HG03045 (cell line): ENCODE data around the gene ORAI2.
"Not testable (repeated sequence)": the region's sequence is repeated elsewhere in the genome, so short reads cannot be mapped to it uniquely, and the experiment has no call there.

ENCODE experiments used
- ATAC-seq: cut with Tn5 transposase; IDR thresholded peaks from one replicate; pipeline ENCODE4 v1.9.1; 2021; ENCODE audit warnings: mild to moderate bottlenecking, moderate library complexity; ENCODE audit not compliant: unreplicated experiment

Gene ORAI2

GRCh38 chr7:102433219-102434038, at the start of gene ORAI2:
ORAI2 (plus strand) TSS chr7:102433575; CDS start chr7:102438957, 5,382 bp downstream.
- ATAC-seq, result peak; percentile 71

- no peak for ATAC-seq
Measured at GRCh38 chr7:102387064-102387463, 46.3 kb upstream of the ORAI2 start.

DNA sequence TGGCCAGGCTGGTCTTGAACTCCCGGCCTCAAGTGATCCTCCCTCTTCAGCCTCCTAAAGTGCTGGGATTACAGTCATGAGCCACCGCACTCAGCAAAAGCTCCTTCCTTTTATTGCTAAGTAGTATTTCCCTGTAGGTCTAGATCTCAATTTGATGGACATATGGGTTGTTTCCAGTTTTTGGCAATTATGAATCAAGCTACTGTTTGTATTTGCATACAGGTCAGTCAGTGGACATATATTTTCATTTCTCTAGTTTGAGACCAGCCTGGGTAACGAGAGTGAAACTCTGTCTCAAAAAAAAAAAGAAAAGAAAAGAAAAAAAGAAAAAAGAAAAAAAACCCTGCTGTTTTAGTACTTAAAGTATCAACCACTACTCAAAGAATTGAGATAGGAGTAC, 43.6 kb upstream of the ORAI2 start:
- ATAC-seq, result no peak

DNA sequence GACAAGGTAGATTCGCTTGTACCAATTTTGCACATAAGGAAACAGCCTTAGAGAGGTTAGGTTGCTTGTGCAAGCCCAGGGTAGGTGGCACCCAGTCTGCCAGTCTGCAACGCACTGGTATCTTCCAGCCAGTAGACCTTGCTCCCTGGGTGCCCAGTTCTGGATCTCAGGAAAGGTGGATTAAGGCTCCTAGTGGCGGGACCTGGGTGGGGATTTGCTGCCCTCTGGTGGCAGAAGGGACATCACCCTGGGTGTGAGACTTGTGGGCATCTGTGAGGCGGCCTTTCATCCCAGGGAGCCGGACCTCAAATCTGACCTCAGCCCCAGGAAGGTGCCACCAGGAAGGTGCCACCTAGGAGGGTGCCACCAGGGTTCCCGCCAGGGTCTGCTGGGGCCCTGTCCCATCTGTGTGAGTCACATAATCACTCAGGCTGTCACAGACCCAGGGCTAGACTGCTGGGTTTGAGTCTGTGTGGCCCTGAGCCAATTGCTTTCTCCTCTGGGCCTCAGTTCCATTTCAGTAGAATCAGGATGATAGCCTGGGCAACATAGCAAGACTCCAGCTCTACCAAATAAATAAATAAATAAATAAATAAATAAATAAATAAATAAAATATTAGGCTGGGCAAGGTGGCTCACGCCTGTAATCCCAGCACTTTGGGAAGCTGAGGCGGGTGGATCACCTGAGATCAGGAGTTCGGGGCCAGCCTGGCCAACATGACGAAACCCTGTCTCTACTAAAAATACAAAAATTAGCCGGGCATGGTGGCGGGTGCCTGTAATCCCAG, 42.5 kb upstream of the ORAI2 start:
- ATAC-seq, result no peak

DNA sequence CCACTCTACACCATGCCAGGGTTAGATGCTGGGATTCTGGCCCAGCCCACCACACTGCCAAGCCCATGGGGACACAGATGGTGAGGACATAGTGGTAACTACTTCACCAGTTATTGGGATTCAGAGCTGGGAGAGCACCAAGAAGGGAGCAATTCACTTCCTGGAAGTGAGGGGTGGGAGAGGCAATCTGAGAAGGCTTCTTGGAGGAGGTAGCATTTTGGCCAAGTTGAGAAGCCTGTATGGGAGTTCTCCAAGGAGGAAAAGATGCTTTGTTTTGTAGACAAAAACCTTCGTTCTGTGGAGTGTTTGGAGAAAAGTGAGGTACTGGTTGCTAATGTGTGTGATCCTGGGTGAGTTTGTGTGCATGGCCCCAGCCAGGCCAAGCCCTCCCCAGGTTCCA, 41.0 kb upstream of the ORAI2 start:
- ATAC-seq, result no peak

DNA sequence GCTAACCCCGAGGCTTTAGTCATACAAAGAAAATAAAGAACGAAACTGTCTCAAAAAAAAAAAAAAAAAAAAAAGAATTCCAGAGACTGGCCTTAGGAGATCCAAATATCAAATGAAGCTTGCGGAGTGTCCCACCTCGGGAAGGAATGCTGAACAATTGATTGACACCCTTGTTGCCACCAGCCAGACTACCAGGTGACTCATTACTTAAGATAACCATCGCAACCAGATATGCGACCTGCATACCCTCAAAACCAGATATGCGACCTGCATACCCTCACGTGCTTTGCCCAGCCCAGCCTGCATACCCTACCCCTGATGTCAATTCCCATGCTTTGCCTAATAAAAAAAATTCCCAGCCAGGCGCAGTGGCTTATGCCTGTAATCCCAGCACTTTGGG, 39.9 kb upstream of the ORAI2 start:
- no peak for ATAC-seq

DNA sequence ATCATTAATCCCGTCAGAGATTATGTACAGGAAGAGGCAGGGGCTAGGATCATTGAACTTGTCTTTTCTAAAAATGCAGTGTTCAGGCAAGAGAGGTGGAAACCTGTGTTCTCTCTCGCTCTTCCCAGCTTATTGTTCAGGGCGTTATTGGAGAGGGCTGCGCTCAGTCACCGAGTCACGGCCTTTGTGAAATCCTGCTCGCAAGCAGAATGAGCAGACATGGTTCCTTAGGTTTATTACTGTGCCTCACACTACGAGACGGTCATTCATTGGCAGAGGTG, 37.8 kb upstream of the ORAI2 start:
- ATAC-seq, result peak; percentile 5

DNA sequence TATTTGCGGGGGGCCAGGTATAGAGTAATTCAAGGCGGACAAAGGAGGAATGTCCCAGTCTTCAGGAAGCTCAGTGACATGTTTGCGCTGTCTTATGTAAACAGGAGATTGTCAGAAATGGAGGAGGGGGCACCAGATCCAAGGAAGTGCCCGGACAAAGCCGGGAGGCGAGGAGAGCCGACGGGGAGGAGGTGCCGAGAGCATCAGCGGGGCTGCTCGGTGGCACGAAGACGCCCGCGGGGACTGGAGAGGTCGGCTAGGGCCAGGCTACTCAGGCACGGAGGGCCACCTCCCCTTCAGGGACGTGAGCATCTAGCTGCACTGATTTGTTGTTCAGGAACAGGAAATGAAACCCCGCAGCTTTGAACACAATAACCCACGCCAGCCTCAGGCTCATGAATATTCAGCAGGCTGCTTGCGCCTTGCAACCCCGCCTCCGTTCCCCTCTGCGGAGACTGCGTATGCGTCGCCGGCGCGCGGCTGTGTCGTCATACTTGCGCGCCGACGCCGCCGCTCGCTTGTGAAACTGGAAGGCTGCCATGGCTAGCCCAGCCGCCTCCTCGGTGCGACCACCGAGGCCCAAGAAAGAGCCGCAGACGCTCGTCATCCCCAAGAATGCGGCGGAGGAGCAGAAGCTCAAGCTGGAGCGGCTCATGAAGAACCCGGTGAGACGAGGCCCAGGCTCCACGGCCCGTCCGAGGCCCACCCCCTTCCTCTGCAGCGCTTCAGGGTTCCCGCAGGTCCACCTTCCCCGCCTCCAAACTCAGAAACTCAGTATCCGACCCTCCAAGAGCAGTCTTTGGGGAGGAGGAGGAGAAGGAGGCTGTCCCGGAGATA, 37.3 kb upstream of the ORAI2 start, which contains the start of gene PRKRIP1:
PRKRIP1 (plus strand) TSS at position 491 of the 837 bp plus-strand sequence; CDS start at position 540, 49 bp downstream.
- ATAC-seq, result peak; percentile 96

- ATAC-seq, result no peak
Measured at GRCh38 chr7:102396710-102397019, 36.7 kb upstream of the ORAI2 start.

GRCh38 chr7:102398543-102398942, 34.8 kb upstream of the ORAI2 start:
- no peak for ATAC-seq

DNA sequence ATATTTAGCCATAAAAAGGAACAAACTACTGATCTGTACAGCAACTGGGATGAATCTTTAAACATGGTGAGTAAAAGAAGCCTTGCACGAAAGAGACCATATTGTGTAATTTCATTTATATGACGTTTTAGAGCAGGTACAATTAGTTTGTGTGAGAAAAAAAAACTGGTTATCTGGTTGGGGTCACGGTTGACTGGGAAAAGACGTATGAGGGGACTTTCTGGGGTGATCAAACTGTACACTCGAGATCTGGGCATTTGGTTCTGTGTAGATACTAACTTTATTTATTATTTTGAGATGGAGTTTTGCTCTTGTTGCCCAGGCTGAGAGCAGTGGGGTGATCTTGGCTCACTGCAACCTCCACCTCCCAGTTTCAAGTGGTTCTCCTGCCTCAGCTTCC, 33.0 kb upstream of the ORAI2 start:
- no peak for ATAC-seq

DNA sequence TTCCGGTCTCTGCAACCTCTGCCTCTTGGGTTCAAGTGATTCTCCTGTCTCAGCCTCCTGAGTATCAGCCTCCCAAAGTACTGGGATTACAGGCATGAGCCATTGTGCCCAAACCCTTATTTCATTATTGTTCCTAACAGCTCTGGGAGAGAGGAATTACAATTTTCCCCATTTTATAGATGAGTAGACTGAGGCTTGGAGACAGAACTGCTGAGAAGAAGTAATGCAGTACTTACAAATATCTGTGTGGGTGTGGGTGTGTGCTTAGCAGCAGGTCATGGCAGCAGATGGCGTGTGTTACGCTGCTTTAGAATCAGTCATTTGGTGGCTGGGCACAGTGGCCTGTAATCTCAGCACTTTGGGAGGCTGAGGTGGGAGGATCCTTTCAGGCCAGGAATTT, 29.8 kb upstream of the ORAI2 start:
- ATAC-seq, result no peak

DNA sequence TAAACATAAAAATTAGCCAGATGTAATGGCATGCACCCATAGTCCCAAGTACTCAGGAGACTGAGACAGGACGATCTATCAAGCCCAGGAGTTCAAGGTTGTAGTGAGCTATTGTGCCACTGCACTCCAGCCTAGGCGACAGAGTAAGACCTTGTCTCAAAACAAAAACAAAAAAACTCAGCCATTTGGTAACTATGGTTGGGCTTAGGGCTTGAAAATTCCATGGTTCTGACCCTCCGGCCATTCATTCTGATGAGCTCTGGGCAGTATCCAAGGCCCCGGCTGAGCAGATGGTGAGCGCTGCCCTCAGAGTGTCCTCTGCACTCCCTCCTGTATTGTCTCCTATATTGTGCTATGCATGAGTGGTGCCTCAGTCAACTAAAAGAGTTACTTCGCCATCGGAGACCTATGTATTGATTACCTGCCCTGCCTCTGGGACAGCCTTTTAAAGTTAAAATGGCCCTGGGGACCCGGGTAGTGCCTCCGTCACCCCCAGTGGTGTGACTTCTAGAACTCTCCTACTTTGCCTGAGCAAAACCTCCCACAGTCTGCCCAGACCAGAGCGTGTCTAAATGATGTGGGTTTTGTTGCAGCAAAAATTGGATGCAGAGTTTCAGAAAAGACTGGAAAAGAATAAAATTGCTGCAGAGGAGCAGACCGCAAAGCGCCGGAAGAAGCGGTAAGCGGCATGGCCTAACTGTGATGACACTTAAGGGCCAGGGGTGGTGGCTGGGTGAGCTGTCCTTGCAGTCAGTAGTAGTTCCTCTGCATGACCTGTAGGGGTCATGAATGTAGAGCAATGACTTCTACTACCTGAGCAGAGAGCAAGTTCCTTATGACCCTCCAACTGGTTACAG, 29.1 kb upstream of the ORAI2 start:
- peak; percentile 77 for ATAC-seq

DNA sequence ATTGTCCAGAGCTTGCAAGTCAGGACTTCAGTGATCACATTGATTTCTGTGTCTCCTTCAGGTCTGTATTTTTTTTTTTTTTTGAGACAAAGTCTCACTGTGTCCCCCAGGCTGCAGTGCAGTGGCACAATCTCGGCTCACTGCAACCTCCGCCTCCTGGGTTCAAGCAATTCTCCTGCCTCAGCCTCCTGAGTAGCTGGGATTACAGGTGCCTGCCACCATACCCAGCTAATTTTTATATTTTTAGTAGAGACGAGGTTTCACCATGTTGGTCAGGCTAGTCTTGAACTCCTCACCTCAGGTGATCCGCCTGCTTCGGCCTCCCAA, 28.6 kb upstream of the ORAI2 start:
- not testable (repeated sequence) for ATAC-seq

- ATAC-seq, result no peak
Measured at GRCh38 chr7:102407910-102408309, 25.5 kb upstream of the ORAI2 start.

GRCh38 chr7:102408530-102408929, 24.8 kb upstream of the ORAI2 start:
- not testable (repeated sequence) for ATAC-seq

DNA sequence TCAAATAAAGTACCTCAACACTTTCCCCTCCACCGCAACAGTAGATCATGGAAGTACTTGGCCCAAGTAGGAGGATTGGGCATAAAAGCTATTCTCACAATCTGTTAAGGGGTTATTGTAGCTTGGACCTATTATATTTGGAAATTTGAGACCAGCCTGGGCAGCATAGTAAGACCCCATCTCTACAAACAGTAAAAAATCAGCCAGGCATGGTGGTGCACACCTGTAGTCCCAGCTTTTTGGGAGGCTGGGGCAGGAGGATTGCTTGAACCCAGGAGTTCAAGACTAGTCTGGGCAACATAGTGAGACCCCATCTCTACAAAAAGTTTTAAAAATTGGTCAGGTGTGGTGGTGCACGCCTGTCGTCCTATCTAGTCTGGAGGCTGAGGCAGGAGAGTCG, 24.0 kb upstream of the ORAI2 start:
- no peak for ATAC-seq

GRCh38 chr7:102410123-102410522, 23.3 kb upstream of the ORAI2 start:
- ATAC-seq, result no peak

DNA sequence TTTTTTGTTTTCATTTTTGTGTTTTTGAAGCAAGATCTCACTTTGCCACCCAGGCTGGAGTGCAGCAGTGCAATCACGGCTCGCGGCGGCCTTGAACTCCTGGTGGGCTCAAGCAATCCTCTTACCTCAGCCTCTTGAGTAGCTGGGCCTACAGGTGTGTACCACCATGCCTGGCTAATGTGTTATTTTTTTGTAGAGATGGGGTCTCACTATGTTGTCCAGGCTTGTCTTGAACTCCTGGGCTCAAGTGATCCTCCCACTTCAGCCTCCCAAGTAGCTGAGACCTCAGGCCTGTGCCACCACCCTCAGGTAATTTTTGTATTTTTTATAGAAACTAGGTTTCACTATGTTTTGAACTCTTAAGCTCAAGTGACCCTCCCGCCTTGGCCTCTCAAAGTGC, 22.5 kb upstream of the ORAI2 start:
- ATAC-seq, result no peak

GRCh38 chr7:102412548-102412947, 20.8 kb upstream of the ORAI2 start:
- ATAC-seq, result no peak

GRCh38 chr7:102413091-102413490, 20.3 kb upstream of the ORAI2 start:
- no peak for ATAC-seq
